ENCODE data around the gene SINHCAF. TPM values are rescaled to one million over a fixed set of nuclear protein-coding genes. Genes with fewer than 3 reads are reported as not detected.

The SINHCAF gene
- total and polyA plus RNA-seq, 2 of the 8 experiments (the other 6 are each of a cell fraction or from before 2014, with no cell fraction given), result 138 to 576 TPM

DNA sequence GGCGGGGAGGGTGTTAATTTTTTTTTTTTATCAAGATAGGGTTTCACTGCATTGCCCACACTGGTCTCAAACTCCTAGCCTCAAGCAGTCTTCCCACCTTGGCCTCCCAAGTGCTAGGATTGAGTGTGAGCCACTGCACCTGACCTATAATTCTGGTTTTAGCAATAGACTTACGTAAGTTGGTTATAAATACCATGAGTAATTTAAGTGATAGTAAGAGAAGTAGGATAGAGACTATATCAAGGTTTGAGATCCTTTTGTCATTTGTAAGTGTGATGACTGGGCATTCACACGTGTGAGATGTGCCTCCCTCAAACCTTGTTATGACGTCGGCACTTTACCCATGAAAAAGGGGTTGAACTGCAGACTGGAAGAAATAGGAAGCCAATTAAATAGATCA, 22.5 kb downstream of the SINHCAF start:
- H3K79me1 ChIP-seq (ENCODE audit: low read depth, low read length), result peaks cover 14% of the 10 kb centered on the region
- H3K36me3 ChIP-seq (ENCODE audit: control insufficient read depth in 2 of 4, insufficient read depth in 4 of 4, low read length in 3 of 4), result peaks cover 22 to 69% (median 48%) of the 10 kb centered on the region in 4 experiments
- H3K27me3 ChIP-seq (replicated peaks in 1 of 4; ENCODE audit: control insufficient read depth in 3 of 4, extremely low read depth in 1 of 4, insufficient read depth in 3 of 4, low read length in 3 of 4), result no peaks in the 10 kb centered on the region
- no peak overlapping the region for H2BK5ac ChIP-seq (ENCODE audit: low read depth, low read length)
- H2BK120ac ChIP-seq (replicated peaks; ENCODE audit: low read depth, low read length), result no peak overlapping the region
- H3K27ac ChIP-seq (ENCODE audit: low read depth, low read length), result no peak overlapping the region
- no peak overlapping the region for H2AK5ac ChIP-seq (ENCODE audit: low read depth, low read length)
- no peak overlapping the region for H3K18ac ChIP-seq (ENCODE audit: extremely low read depth, low read length)
- no peak overlapping the region for H4K8ac ChIP-seq (ENCODE audit: extremely low read depth, insufficient read depth, low read length)
- no peak overlapping the region for H2BK12ac ChIP-seq (ENCODE audit: low read depth, low read length)
- no peaks in the 10 kb centered on the region for H3K23me2 ChIP-seq (ENCODE audit: low read depth, low read length)
- no peaks in the 10 kb centered on the region for H3K9me3 ChIP-seq (ENCODE audit: insufficient read depth in 2 of 2, low read depth in 1 of 2, low read length in 1 of 2)
- H3K4me1 ChIP-seq (replicated peaks in 1 of 4; ENCODE audit: control insufficient read depth in 3 of 4, insufficient read depth in 4 of 4, low read length in 3 of 4), result peaks cover 0 to 24% (median 9%) of the 10 kb centered on the region in 4 experiments; a peak in 5 of 7 replicates
- TF ChIP-seq EZH2 (IDR thresholded peaks at IDR 0.05; ENCODE audit: low read depth, low read length, severe bottlenecking) (no peak), GTF2F1 (IDR thresholded peaks at IDR 0.05; ENCODE audit: borderline replicate concordance, low read depth, low read length) (no peak)
- H3K56ac ChIP-seq (replicated peaks; ENCODE audit: insufficient read length, low read depth, low read length), result no peak overlapping the region
- no peak overlapping the region for H3K4me2 ChIP-seq (ENCODE audit: insufficient read depth in 1 of 2, low read depth in 2 of 2, low read length in 2 of 2)
- no peak overlapping the region for H3K14ac ChIP-seq (ENCODE audit: insufficient read length)
- no peak overlapping the region for H2AFZ ChIP-seq (ENCODE audit: low read length)
- no peak overlapping the region for H3K4me3 ChIP-seq (ENCODE audit: extremely low read depth in 1 of 4, insufficient read depth in 2 of 4, low read depth in 3 of 4, low read length in 4 of 4)
- H4K5ac ChIP-seq (ENCODE audit: insufficient read length, low read depth, low read length), result no peak overlapping the region
- no peak overlapping the region for H2BK15ac ChIP-seq (ENCODE audit: low read length)
- 90% methylated on average over 5 of the region's 5 CpGs; no CpG with 5 or more reads in 1 of the 2 experiments for WGBS, 2 experiments (ENCODE audit: extremely low coverage in 1 of 2, insufficient coverage in 1 of 2, insufficient read length in 1 of 2, insufficient replicate concordance in 2 of 2, low coverage in 1 of 2, low lambda C conversion rate in 2 of 2, missing lambda C conversion rate in 1 of 2)
- H3K9ac ChIP-seq (replicated peaks in 1 of 4; ENCODE audit: extremely low read depth in 1 of 4, low read depth in 3 of 4, low read length in 3 of 4), result no peak overlapping the region
- H3K23ac ChIP-seq (ENCODE audit: insufficient read length), result no peak overlapping the region
- peaks cover 65 to 73% of the 10 kb centered on the region in 2 experiments for H4K20me1 ChIP-seq (replicated peaks in 1 of 2; ENCODE audit: control insufficient read depth in 1 of 2, insufficient read depth in 2 of 2, low read length in 2 of 2)
- POLR2A ChIA-PET (ENCODE audit: partially characterized antibody), result interaction anchor here (0.9 to 2.3 kb wide), 2 partner anchors 12 to 16 kb away, joined by 4 to 10 read pairs; no protein-coding TSS in a partner anchor
- H3K4ac ChIP-seq (replicated peaks; ENCODE audit: insufficient read length, low read depth, low read length), result no peak overlapping the region
- DNase-seq (ENCODE audit: low read depth in 1 of 2, low spot score in 2 of 2), result no peak
- H2BK20ac ChIP-seq (ENCODE audit: low read length), result no peak overlapping the region
- H4K91ac ChIP-seq (replicated peaks; ENCODE audit: insufficient read length, low read length), result no peak overlapping the region
- CTCF ChIA-PET (ENCODE audit: partially characterized antibody), result interaction anchor here (0.9 to 1.1 kb wide), 2 partner anchors 31 to 65 kb away, joined by 3 read pairs; no protein-coding TSS in a partner anchor
- no peak for FAIRE-seq
- H3K79me2 ChIP-seq (ENCODE audit: control insufficient read depth in 1 of 2, insufficient read depth in 2 of 2, low read length in 2 of 2), result peaks cover 88 to 99% of the 10 kb centered on the region in 2 experiments
